Right atrium auricular region (tissue), 2 donors: ENCODE results near the gene EVC2. TPM values are rescaled to one million over a fixed set of nuclear protein-coding genes. Genes with fewer than 3 reads are reported as not detected.

Experiments used
- DNase-seq: peaks from one replicate; pipeline ENCODE4 v3.0.0-alpha.2; 2019; ENCODE audit warnings: low spot score
- H3K27ac ChIP-seq, 2 donors: fragments of 200-600 bp; sonication (generic); 1 replicate in 1 of 2; 2 replicates in 1 of 2; pipeline ENCODE4 v1.5.1; 2016 to 2019
- H3K27me3 ChIP-seq, 2 donors: fragments of 200-600 bp; sonication (generic); one replicate each; pipeline versions ENCODE4 v1.5.1 to v1.6.0; 2017 to 2019
- H3K36me3 ChIP-seq: fragments of 200-600 bp; sonication (generic); one replicate; pipeline ENCODE4 v1.5.1; 2016
- H3K4me1 ChIP-seq, 2 donors: fragments of 200-600 bp; sonication (generic); one replicate each; pipeline versions ENCODE4 v1.5.1 to v1.6.0; 2017 to 2019
- H3K4me3 ChIP-seq, 2 donors: fragments of 200-600 bp; sonication (generic); 1 replicate in 1 of 2; 2 replicates in 1 of 2; pipeline ENCODE4 v1.5.1; 2017 to 2019; ENCODE audit warnings: mild to moderate bottlenecking in 1 of 2, moderate library complexity in 1 of 2
- H3K9me3 ChIP-seq, 2 donors: fragments of 200-600 bp; sonication (generic); one replicate each; pipeline ENCODE4 v1.5.1; 2019
- total RNA-seq, 2 donors: library from RNA; depleted of rRNA; stranded (reverse); fragments of >200 nt; gene quantifications; one replicate each; pipeline ENCODE4 v1.1.0, GENCODE V29; 2016
- TF ChIP-seq, protein P1 (sequence below), 2 donors: fragments of 200-600 bp; sonication (generic); IDR thresholded peaks; one replicate each; pipeline ENCODE4 v1.5.1; 2019; ENCODE audit warnings: antibody characterized with exemption in 2 of 2

Gene EVC2
- total RNA-seq, 2 donors from 2014 or later, result 2.6 to 7.0 TPM

DNA sequence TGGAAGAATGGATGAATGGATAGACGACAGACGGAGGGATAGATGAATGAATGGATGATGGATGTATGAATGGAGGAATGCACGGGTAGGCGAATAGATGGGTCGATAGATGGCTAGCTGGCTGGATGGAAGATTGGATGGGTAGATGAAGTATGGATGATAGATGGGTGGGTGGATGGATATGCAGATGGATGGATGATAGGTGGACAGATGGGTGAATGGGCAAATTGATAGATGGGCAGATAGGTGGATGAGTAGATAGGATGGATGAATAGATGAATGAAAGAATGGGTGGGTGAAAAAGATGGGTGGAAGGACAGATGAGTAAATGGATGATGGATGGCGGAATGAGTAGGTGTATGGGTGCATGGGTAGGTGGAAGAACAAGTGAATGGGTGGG lies 57.3 kb downstream of the EVC2 start:
- no peak for DNase-seq
- Histone ChIP-seq H3K27ac (no peak overlapping the region), H3K27me3 (no peaks in the 10 kb centered on the region), H3K4me3 (no peak overlapping the region), H3K36me3 (peaks cover 21% of the 10 kb centered on the region), H3K4me1 (no peaks in the 10 kb centered on the region), H3K9me3 (no peaks in the 10 kb centered on the region)
- TF ChIP-seq, protein P1, sequence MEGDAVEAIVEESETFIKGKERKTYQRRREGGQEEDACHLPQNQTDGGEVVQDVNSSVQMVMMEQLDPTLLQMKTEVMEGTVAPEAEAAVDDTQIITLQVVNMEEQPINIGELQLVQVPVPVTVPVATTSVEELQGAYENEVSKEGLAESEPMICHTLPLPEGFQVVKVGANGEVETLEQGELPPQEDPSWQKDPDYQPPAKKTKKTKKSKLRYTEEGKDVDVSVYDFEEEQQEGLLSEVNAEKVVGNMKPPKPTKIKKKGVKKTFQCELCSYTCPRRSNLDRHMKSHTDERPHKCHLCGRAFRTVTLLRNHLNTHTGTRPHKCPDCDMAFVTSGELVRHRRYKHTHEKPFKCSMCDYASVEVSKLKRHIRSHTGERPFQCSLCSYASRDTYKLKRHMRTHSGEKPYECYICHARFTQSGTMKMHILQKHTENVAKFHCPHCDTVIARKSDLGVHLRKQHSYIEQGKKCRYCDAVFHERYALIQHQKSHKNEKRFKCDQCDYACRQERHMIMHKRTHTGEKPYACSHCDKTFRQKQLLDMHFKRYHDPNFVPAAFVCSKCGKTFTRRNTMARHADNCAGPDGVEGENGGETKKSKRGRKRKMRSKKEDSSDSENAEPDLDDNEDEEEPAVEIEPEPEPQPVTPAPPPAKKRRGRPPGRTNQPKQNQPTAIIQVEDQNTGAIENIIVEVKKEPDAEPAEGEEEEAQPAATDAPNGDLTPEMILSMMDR (IDR thresholded peaks at IDR 0.05), result no peak

DNA sequence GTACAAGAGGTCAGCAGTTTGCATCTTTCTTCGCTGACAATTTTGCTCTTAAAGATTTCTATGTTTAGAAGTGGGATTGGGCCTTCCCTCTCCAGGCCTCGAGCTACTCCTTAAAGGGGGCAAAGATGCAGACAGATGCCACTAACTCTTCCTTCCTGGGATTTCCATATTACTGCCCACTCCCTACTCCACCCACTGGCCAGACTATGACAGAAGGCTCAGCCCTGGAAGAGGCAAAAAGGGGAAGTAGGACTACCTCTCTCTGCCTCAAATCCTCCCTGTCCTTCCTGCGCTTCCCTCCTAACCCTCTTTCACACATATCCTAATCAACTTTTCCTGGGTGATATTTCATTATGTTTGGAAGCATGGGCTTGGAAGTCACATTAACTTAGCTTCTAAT lies 58.3 kb downstream of the EVC2 start:
- DNase-seq, result no peak
- Histone ChIP-seq H3K4me3 (no peak overlapping the region), H3K9me3 (no peaks in the 10 kb centered on the region), H3K27me3 (no peaks in the 10 kb centered on the region), H3K36me3 (peaks cover 21% of the 10 kb centered on the region), H3K4me1 (no peaks in the 10 kb centered on the region), H3K27ac (no peak overlapping the region)
- TF ChIP-seq, protein P1 (IDR thresholded peaks at IDR 0.05), result no peak

DNA sequence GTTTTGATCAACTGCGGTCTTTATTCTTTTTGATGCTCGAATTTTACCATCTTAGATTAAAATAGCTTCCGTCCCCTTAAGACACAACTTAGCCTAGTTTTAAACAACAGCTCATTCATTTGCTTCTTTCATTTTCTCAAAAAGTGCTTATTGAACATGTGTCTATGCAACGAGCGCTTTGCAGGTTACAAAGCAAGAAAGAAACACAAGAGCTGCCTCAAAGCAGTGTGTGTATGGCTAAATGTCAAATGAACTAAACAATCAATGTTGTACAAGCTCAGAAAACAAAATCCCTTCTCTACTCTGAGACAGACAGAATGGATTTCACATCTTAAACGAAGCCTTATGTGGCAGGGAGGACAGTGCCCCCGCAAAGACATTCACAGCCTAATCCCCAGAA lies 61.0 kb downstream of the EVC2 start:
- peaks cover 7% of the 10 kb centered on the region for H3K36me3 ChIP-seq
- TF ChIP-seq, protein P1 (IDR thresholded peaks at IDR 0.05), result no peak

DNA sequence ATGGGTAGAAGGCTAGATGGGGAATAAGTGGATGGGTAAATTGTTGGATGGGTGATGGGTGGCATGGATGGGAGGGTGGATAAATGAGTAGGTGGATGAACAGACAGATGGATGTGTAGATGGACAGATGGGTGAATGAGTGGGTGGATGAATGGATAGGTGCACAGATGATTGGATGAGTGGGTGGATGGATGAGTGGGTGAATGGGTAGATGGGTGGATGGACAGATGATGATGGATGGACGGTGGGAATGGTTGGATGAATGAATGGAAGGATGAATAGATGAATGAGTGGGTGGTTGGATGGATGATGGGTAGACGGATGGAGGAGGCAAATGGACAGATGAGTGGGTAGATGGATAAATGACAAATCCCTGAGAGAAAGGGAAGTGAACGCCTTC lies 68.3 kb downstream of the EVC2 start:
- no peak overlapping the region for H3K27ac ChIP-seq
- no peak for DNase-seq
- H3K4me1 ChIP-seq, result no peaks in the 10 kb centered on the region
- TF ChIP-seq, protein P1 (IDR thresholded peaks at IDR 0.05), result no peak
- H3K9me3 ChIP-seq, result no peaks in the 10 kb centered on the region
- H3K27me3 ChIP-seq, result no peaks in the 10 kb centered on the region
- no peak overlapping the region for H3K4me3 ChIP-seq
- peaks cover 15% of the 10 kb centered on the region for H3K36me3 ChIP-seq

More for the DNA sequence above, 61.0 kb downstream of the EVC2 start:
- DNase-seq, result no peak
- Histone ChIP-seq H3K27me3 (no peaks in the 10 kb centered on the region), H3K9me3 (no peaks in the 10 kb centered on the region), H3K27ac (no peak overlapping the region), H3K4me3 (no peak overlapping the region), H3K4me1 (no peaks in the 10 kb centered on the region)

DNA sequence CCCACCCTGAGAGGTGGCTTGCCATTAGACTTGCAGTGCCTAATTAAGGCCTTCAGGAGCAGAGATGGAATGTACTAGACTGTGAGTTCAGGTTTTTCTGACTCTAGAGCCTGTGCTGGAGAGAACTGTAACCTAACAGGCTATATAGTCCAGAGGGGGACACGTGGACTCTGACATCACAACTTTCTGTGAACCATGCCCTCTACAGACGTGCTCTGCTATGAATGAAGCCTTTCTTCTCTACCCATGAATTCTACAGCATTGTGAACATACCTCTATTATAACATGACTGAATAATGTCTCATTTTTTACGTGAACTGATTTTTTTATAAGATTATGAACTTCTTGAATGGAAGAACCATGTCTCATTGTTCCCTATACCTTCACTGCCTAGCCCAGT lies 68.8 kb downstream of the EVC2 start:
- Histone ChIP-seq H3K27me3 (no peaks in the 10 kb centered on the region), H3K36me3 (peaks cover 15% of the 10 kb centered on the region), H3K27ac (no peak overlapping the region), H3K4me1 (no peaks in the 10 kb centered on the region), H3K4me3 (no peak overlapping the region), H3K9me3 (no peaks in the 10 kb centered on the region)
- no peak for DNase-seq
- TF ChIP-seq, protein P1 (IDR thresholded peaks at IDR 0.05), result no peak

DNA sequence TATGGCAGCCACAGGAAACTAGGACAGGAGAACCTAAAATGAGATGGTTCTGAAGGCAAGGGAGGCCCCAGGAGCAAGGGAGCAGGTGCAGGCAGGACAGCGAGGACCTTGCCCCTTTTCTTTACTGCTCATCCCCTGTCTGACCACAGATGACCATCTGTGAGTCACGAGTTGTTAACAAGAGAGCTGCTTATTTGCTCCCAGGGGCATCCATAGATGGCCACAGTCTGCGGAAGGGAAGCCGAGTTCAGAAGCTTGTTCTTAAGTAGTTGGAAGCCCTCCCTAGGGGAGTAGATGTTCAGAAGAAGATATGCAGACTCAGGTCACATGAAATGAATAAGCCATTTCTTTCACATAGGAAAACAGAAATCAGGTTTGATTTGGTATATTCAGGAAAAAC lies 69.4 kb downstream of the EVC2 start:
- Histone ChIP-seq H3K27me3 (no peaks in the 10 kb centered on the region), H3K9me3 (no peaks in the 10 kb centered on the region), H3K36me3 (peaks cover 15% of the 10 kb centered on the region), H3K27ac (no peak overlapping the region), H3K4me3 (no peak overlapping the region), H3K4me1 (no peaks in the 10 kb centered on the region)
- DNase-seq, result no peak
- TF ChIP-seq, protein P1 (IDR thresholded peaks at IDR 0.05), result no peak
